GM23338 (cell line): ENCODE measurements around the gene GPR183. TPM values are rescaled to one million over a fixed set of nuclear protein-coding genes. Genes with fewer than 3 reads are reported as not detected.

Experiments used
- ATAC-seq: fragments of 200-7000 bp; cut with Tn5 transposase; 3 replicates; pipeline ENCODE4 v1.9.1; 2020
- DNase-seq: peaks from one replicate; pipeline ENCODE4 v3.0.0-alpha.2; 2015; ENCODE audit warnings: low spot score
- H2AFZ ChIP-seq: fragments of 200-600 bp; sonication (generic); 2 replicates; pipeline ENCODE4 v1.8.0; 2016; ENCODE audit warnings: antibody characterized with exemption, mild to moderate bottlenecking, moderate library complexity
- H3F3A ChIP-seq: fragments of 200-600 bp; sonication (generic); replicated peaks from 2 replicates; pipeline ENCODE4 v1.8.0; 2017; ENCODE audit warnings: antibody characterized with exemption, mixed run types, low read depth
- H3K27ac ChIP-seq: fragments of 200-600 bp; sonication (generic); 2 replicates; pipeline ENCODE4 v1.6.1; 2016; ENCODE audit warnings: low read depth
- H3K27me3 ChIP-seq: fragments of 200-600 bp; sonication (generic); 2 replicates; pipeline ENCODE4 v1.8.0; 2016; ENCODE audit warnings: mild to moderate bottlenecking, mixed run types, moderate library complexity; ENCODE audit not compliant: insufficient read depth
- H3K36me3 ChIP-seq: fragments of 200-600 bp; sonication (generic); 2 replicates; pipeline ENCODE4 v1.8.0; 2016; ENCODE audit warnings: mild to moderate bottlenecking; ENCODE audit not compliant: insufficient read depth
- H3K4me1 ChIP-seq: fragments of 200-600 bp; sonication (generic); 2 replicates; pipeline ENCODE4 v1.8.0; 2016; ENCODE audit warnings: mild to moderate bottlenecking, moderate library complexity; ENCODE audit not compliant: insufficient read depth
- H3K4me2 ChIP-seq: fragments of 200-600 bp; sonication (generic); 2 replicates; pipeline ENCODE4 v1.7.1; 2017; ENCODE audit warnings: mixed run types
- H3K4me3 ChIP-seq: fragments of 200-600 bp; sonication (generic); 2 replicates; pipeline ENCODE4 v1.6.1; 2016; ENCODE audit warnings: mixed run types
- H3K79me2 ChIP-seq: fragments of 200-600 bp; sonication (generic); replicated peaks from 2 replicates; pipeline ENCODE4 v1.8.0; 2017; ENCODE audit warnings: mild to moderate bottlenecking; ENCODE audit not compliant: insufficient read depth
- H3K9me2 ChIP-seq: fragments of 200-600 bp; sonication (generic); 2 replicates; pipeline ENCODE4 v1.8.0; 2017; ENCODE audit not compliant: insufficient read depth
- H4K20me1 ChIP-seq: fragments of 200-600 bp; sonication (generic); replicated peaks from 2 replicates; pipeline ENCODE4 v1.8.0; 2017; ENCODE audit warnings: mild to moderate bottlenecking; ENCODE audit not compliant: insufficient read depth
- H3K27ac Mint-ChIP-seq: 2 replicates; pipeline ENCODE4 v1.8.0; 2020; ENCODE audit warnings: inconsistent platforms, mild to moderate bottlenecking, moderate library complexity, mixed read lengths
- H3K27me3 Mint-ChIP-seq: 3 replicates; pipeline ENCODE4 v1.8.0; 2022; ENCODE audit warnings: low read depth, mild to moderate bottlenecking, moderate library complexity, mixed read lengths, inconsistent platforms; ENCODE audit not compliant: insufficient read depth, poor library complexity
- H3K36me3 Mint-ChIP-seq: 3 replicates; pipeline ENCODE4 v1.8.0; 2021; ENCODE audit warnings: low read depth, mild to moderate bottlenecking, inconsistent platforms, moderate library complexity, mixed read lengths
- H3K4me1 Mint-ChIP-seq: 3 replicates; pipeline ENCODE4 v1.8.0; 2020; ENCODE audit warnings: mild to moderate bottlenecking, inconsistent platforms, mixed read lengths
- H3K4me3 Mint-ChIP-seq: 3 replicates; pipeline ENCODE4 v1.8.0; 2021; ENCODE audit warnings: moderate library complexity, mild to moderate bottlenecking, inconsistent platforms, mixed read lengths
- H3K9me3 Mint-ChIP-seq: 3 replicates; pipeline ENCODE4 v1.8.0; 2020; ENCODE audit warnings: moderate library complexity, mild to moderate bottlenecking, inconsistent platforms, mixed read lengths
- CREB1 ChIP-seq: fragments of 250-450 bp; sonication (Bioruptor Pico); IDR thresholded peaks from 2 replicates; pipeline ENCODE4 v1.5.0; 2020; ENCODE audit warnings: low read depth, mild to moderate bottlenecking, moderate library complexity
- EZH2 ChIP-seq: fragments of 200-600 bp; sonication (generic); IDR thresholded peaks from one replicate; pipeline ENCODE4 v1.8.0; 2017; ENCODE audit warnings: antibody characterized with exemption, mild to moderate bottlenecking, low read depth; ENCODE audit not compliant: unreplicated experiment
- EZH2phosphoT487 ChIP-seq: fragments of 200-600 bp; sonication (generic); IDR thresholded peaks from one replicate; pipeline ENCODE4 v1.8.1; 2018; ENCODE audit warnings: antibody characterized with exemption; ENCODE audit not compliant: unreplicated experiment
- JUNB ChIP-seq: IDR thresholded peaks from one replicate; pipeline ENCODE4 v1.6.1; 2016; ENCODE audit warnings: antibody characterized with exemption; ENCODE audit not compliant: unreplicated experiment
- NANOG ChIP-seq: IDR thresholded peaks from 2 replicates; pipeline ENCODE4 v1.6.1; 2016; ENCODE audit warnings: antibody characterized with exemption, borderline replicate concordance
- POLR2AphosphoS5 ChIP-seq: IDR thresholded peaks from 2 replicates; pipeline ENCODE4 v1.6.1; 2016; ENCODE audit warnings: antibody characterized with exemption, low read depth
- REST ChIP-seq: IDR thresholded peaks from one replicate; pipeline ENCODE4 v1.6.1; 2018; ENCODE audit warnings: antibody characterized with exemption; ENCODE audit not compliant: unreplicated experiment
- STAT1 ChIP-seq: IDR thresholded peaks from one replicate; pipeline ENCODE4 v1.6.1; 2016; ENCODE audit warnings: antibody characterized with exemption; ENCODE audit not compliant: unreplicated experiment
- ZNF114 ChIP-seq: fragments of 250-450 bp; sonication (Bioruptor Pico); IDR thresholded peaks from 2 replicates; pipeline ENCODE4 v1.5.0; 2020; ENCODE audit warnings: mild to moderate bottlenecking, moderate library complexity
- ZNF331 ChIP-seq: fragments of 250-450 bp; sonication (Bioruptor Pico); IDR thresholded peaks from 2 replicates; pipeline ENCODE4 v1.5.0; 2020; ENCODE audit warnings: low read depth, mild to moderate bottlenecking, moderate library complexity
- ZNF462 ChIP-seq: fragments of 250-450 bp; sonication (Bioruptor Pico); IDR thresholded peaks from 2 replicates; pipeline ENCODE4 v1.5.0; 2020; ENCODE audit warnings: mild to moderate bottlenecking, moderate library complexity
- polyA plus RNA-seq: library from polyadenylated mRNA; unstranded; fragments of >200 nt; fragmentation: Nextera tagmentation; extraction: Ambion mirVana; gene quantifications from 2 replicates; pipeline ENCODE4 v1.2.1, GENCODE V29; 2016
- total RNA-seq: library from RNA; depleted of rRNA; stranded (reverse); fragments of >200 nt; shearing (Covaris generic); gene quantifications from 2 replicates; pipeline ENCODE4 v1.2.3, GENCODE V29; 2014
- TF ChIP-seq, protein P1 (sequence below): IDR thresholded peaks from 2 replicates; pipeline ENCODE4 v1.6.1; 2016; ENCODE audit warnings: antibody characterized with exemption
- TF ChIP-seq, protein P2 (sequence below), 2 experiments: fragments of 200-600 bp in 1 of 2; sonication (generic) in 1 of 2; conservative IDR thresholded peaks; 2 replicates each; pipeline versions ENCODE4 v1.5.1 to v1.6.1; 2016 to 2017; ENCODE audit warnings: antibody characterized with exemption in 2 of 2, low read depth in 2 of 2, mild to moderate bottlenecking in 2 of 2, moderate library complexity in 1 of 2

GPR183 gene
- total and polyA plus RNA-seq, 2 experiments from 2014 or later = 0.78 TPM; not detected in 1

- Histone ChIP-seq H3K4me1 (peaks cover 7% of the 10 kb centered on the region; the same call in 1 of the 2 replicates), H3F3A (no peaks in the 10 kb centered on the region), H3K27me3 (no peaks in the 10 kb centered on the region), H3K4me3 (no peak overlapping the region), H2AFZ (no peak overlapping the region), H3K9me2 (no peaks in the 10 kb centered on the region), H3K79me2 (0 out of 2 replicates have a peak, but pooled peaks cover 5% of the 10 kb centered on the region), H4K20me1 (no peaks in the 10 kb centered on the region), H3K27ac (no peak overlapping the region), H3K36me3 (peaks cover 14% of the 10 kb centered on the region; the same call in 1 of the 2 replicates), H3K4me2 (no peak overlapping the region)
- no peak for TF ChIP-seq EZH2
- no peak for TF ChIP-seq ZNF331
- TF ChIP-seq, protein P1, sequence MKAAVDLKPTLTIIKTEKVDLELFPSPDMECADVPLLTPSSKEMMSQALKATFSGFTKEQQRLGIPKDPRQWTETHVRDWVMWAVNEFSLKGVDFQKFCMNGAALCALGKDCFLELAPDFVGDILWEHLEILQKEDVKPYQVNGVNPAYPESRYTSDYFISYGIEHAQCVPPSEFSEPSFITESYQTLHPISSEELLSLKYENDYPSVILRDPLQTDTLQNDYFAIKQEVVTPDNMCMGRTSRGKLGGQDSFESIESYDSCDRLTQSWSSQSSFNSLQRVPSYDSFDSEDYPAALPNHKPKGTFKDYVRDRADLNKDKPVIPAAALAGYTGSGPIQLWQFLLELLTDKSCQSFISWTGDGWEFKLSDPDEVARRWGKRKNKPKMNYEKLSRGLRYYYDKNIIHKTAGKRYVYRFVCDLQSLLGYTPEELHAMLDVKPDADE = no peak
- no peak for TF ChIP-seq NANOG
- no peak for TF ChIP-seq EZH2phosphoT487
- no peak for TF ChIP-seq CREB1 (CRISPR knock-in tag)
- TF ChIP-seq JUNB = no peak
- TF ChIP-seq, protein P2, sequence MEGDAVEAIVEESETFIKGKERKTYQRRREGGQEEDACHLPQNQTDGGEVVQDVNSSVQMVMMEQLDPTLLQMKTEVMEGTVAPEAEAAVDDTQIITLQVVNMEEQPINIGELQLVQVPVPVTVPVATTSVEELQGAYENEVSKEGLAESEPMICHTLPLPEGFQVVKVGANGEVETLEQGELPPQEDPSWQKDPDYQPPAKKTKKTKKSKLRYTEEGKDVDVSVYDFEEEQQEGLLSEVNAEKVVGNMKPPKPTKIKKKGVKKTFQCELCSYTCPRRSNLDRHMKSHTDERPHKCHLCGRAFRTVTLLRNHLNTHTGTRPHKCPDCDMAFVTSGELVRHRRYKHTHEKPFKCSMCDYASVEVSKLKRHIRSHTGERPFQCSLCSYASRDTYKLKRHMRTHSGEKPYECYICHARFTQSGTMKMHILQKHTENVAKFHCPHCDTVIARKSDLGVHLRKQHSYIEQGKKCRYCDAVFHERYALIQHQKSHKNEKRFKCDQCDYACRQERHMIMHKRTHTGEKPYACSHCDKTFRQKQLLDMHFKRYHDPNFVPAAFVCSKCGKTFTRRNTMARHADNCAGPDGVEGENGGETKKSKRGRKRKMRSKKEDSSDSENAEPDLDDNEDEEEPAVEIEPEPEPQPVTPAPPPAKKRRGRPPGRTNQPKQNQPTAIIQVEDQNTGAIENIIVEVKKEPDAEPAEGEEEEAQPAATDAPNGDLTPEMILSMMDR (conservative IDR thresholded peaks at IDR 0.05; ENCODE audit: low read depth in 2 of 2) = no peak
- no peak for TF ChIP-seq ZNF114
- TF ChIP-seq STAT1 = no peak
- no peak for TF ChIP-seq POLR2AphosphoS5
- no peak for TF ChIP-seq REST
- TF ChIP-seq ZNF462 = no peak
- ATAC-seq (no peak), DNase-seq (no peak)
- Mint-ChIP-seq H3K4me3 (no peak overlapping the region), H3K36me3 (peaks cover 27% of the 10 kb centered on the region), H3K9me3 (no peaks in the 10 kb centered on the region), H3K4me1 (peaks cover 15% of the 10 kb centered on the region), H3K27me3 (peaks cover 7% of the 10 kb centered on the region), H3K27ac (no peak overlapping the region)
Measured at GRCh38 chr13:99339736-99340397, 32.7 kb upstream of the GPR183 start.
